ENCODE data around the gene PCDHGB6.

The PCDHGB6 gene

GRCh38 chr5:141441571-141442170, 33.9 kb downstream of the PCDHGB6 start:
- TF ChIP-seq CTCF (IDR thresholded peaks at IDR 0.05; ENCODE audit: unreplicated experiment in 3 of 3): no peak
- H3K9me3 Mint-ChIP-seq: peaks cover 83% of the 10 kb centered on the region
- no peaks in the 10 kb centered on the region for H3K4me1 Mint-ChIP-seq
- no peak overlapping the region for H3K4me3 Mint-ChIP-seq
- no peak overlapping the region for H3K27ac Mint-ChIP-seq
- peaks cover 91% of the 10 kb centered on the region for H3K36me3 Mint-ChIP-seq (ENCODE audit: low read depth)
- no peaks in the 10 kb centered on the region for H3K27me3 Mint-ChIP-seq (ENCODE audit: low read depth)
